ENCODE measurements around the gene MBNL2. TPM values are rescaled to one million over a fixed set of nuclear protein-coding genes. Genes with fewer than 3 reads are reported as not detected.
A peak's percentile ranks its signal among the peaks of the same experiment; 100 is the strongest.

The MBNL2 gene
- total and polyA plus RNA-seq, 2 of the 13 experiments (the other 11 are each of a cell fraction or from before 2014, with no cell fraction given): 30.8 to 59.0 TPM

GRCh38 chr13:97261254-97262005 is 39.3 kb downstream of the MBNL2 start (continued):
- TF ChIP-seq ZNF687 (CRISPR knock-in tag; IDR thresholded peaks at IDR 0.05): peak; percentile 29; the same call in 1 of the 2 replicates

GRCh38 chr13:97262058-97262457 is 39.9 kb downstream of the MBNL2 start:
- CTCF ChIA-PET (ENCODE audit: low intra/inter-chr PET ratio, low total read pairs): no interaction called here
- peaks cover 79% of the 10 kb centered on the region for H3K4me1 ChIP-seq (ENCODE audit: insufficient read depth, low read length)
- TF ChIP-seq RBM22 (optimal IDR thresholded peaks at IDR 0.05; ENCODE audit: low read length) (peak; percentile 78), HOXA9 (CRISPR knock-in tag; IDR thresholded peaks at IDR 0.05; ENCODE audit: borderline replicate concordance) (no peak)

More at GRCh38 chr13:97262058-97262457, 39.9 kb downstream of the MBNL2 start:
- 82% methylated on average over 8 of the region's 8 CpGs for WGBS (ENCODE audit: low lambda C conversion rate)
- Histone ChIP-seq H3K4me2 (ENCODE audit: low read depth, low read length) (no peak overlapping the region), H4K20me1 (ENCODE audit: insufficient read depth, low read length) (peaks cover 5% of the 10 kb centered on the region; the same call in 1 of the 2 replicates), H3K27me3 (ENCODE audit: control insufficient read depth in 1 of 2, insufficient read depth in 2 of 2, low read length in 2 of 2) (no peaks in the 10 kb centered on the region), H3K9me3 (ENCODE audit: low read length) (no peaks in the 10 kb centered on the region), H3K79me2 (ENCODE audit: insufficient read depth, low read length) (peaks cover 93% of the 10 kb centered on the region), H3K36me3 (replicated peaks in 1 of 2; ENCODE audit: control insufficient read depth in 1 of 2, insufficient read depth in 2 of 2, low read length in 2 of 2) (peaks cover 18 to 44% of the 10 kb centered on the region in 2 experiments), H3K4me3 (replicated peaks in 1 of 3; ENCODE audit: insufficient read depth in 1 of 3, low read depth in 2 of 3, low read length in 3 of 3) (no peak overlapping the region), H3K9ac (ENCODE audit: insufficient read depth, low read depth, low read length) (no peak overlapping the region), H2AFZ (ENCODE audit: low read length) (no peak overlapping the region), H3K27ac (ENCODE audit: extremely low read length, insufficient read depth, low read length) (peak overlapping the region; percentile 22)
- no peak for FAIRE-seq
- in situ Hi-C loops (cut with HindIII; ENCODE audit: extremely low pct_ligation_motif_present, low pct_unique_long_range_greater_than_20kb) (no loop called here), intact Hi-C loops (cut with micrococcal nuclease; ENCODE audit: unreplicated experiment) (no loop called here)
- no TSS peak for BruUV-seq (replicated peaks)
- ATAC-seq: no peak
- POLR2A ChIA-PET: no interaction called here
- no peak for DNase-seq (ENCODE audit: low spot score)
